ENCODE results near the gene PNLIPRP1.

PNLIPRP1 gene

GRCh38 chr10:116590590-116591444 is at the start of gene PNLIPRP1:
Gene PNLIPRP1, plus strand, starts transcription at chr10:116590959. Its CDS starts 171 bp downstream, at chr10:116591130.
- no CpG with 5 or more reads among the region's 9 CpGs for WGBS (ENCODE audit: insufficient coverage, insufficient read length)
- H3K4me3 ChIP-seq (ENCODE audit: low read length), result no peak within 1 kb of the TSS
- H3K9me3 ChIP-seq (ENCODE audit: control insufficient read depth, insufficient read depth, low read length), result no peaks in the 10 kb centered on the region
- no peaks in the 10 kb centered on the region for H3K36me3 ChIP-seq (ENCODE audit: control insufficient read depth, insufficient read depth, low read length)
- DNase-seq (ENCODE audit: low read depth, low spot score), result no peak
- H3K27ac ChIP-seq (ENCODE audit: low read length), result no peak within 1 kb of the TSS
- H3K4me1 ChIP-seq (ENCODE audit: control insufficient read depth, insufficient read depth, low read length), result no peaks in the 10 kb centered on the region
- H3K27me3 ChIP-seq (ENCODE audit: control insufficient read depth, insufficient read depth, low read length), result no peaks in the 10 kb centered on the region

GRCh38 chr10:116542007-116542677 is 48.6 kb upstream of the PNLIPRP1 start:
- Histone ChIP-seq H3K4me3 (ENCODE audit: low read length) (no peak overlapping the region), H3K4me1 (ENCODE audit: control insufficient read depth, insufficient read depth, low read length) (no peaks in the 10 kb centered on the region), H3K27ac (ENCODE audit: low read length) (no peak overlapping the region), H3K36me3 (ENCODE audit: control insufficient read depth, insufficient read depth, low read length) (no peaks in the 10 kb centered on the region), H3K27me3 (ENCODE audit: control insufficient read depth, insufficient read depth, low read length) (no peaks in the 10 kb centered on the region), H3K9me3 (ENCODE audit: control insufficient read depth, insufficient read depth, low read length) (no peaks in the 10 kb centered on the region)
- DNase-seq (ENCODE audit: low read depth, low spot score), result no peak

GRCh38 chr10:116545122-116545521 is 45.6 kb upstream of the PNLIPRP1 start:
- DNase-seq (ENCODE audit: low read depth, low spot score), result no peak
- no CpG with 5 or more reads among the region's 1 CpG for WGBS (ENCODE audit: insufficient coverage, insufficient read length)

GRCh38 chr10:116545756-116546155 is 45.0 kb upstream of the PNLIPRP1 start, which contains the start of gene PNLIP:
Gene PNLIP, plus strand, starts transcription at chr10:116545931. Its CDS starts 162 bp downstream, at chr10:116546093.
- Histone ChIP-seq H3K36me3 (ENCODE audit: control insufficient read depth, insufficient read depth, low read length) (no peaks in the 10 kb centered on the region), H3K4me3 (ENCODE audit: low read length) (no peak within 1 kb of the TSS), H3K9me3 (ENCODE audit: control insufficient read depth, insufficient read depth, low read length) (no peaks in the 10 kb centered on the region), H3K27me3 (ENCODE audit: control insufficient read depth, insufficient read depth, low read length) (no peaks in the 10 kb centered on the region), H3K4me1 (ENCODE audit: control insufficient read depth, insufficient read depth, low read length) (no peaks in the 10 kb centered on the region), H3K27ac (ENCODE audit: low read length) (no peak within 1 kb of the TSS)
- no CpG with 5 or more reads among the region's 8 CpGs for WGBS (ENCODE audit: insufficient coverage, insufficient read length)
- DNase-seq (ENCODE audit: low read depth, low spot score), result no peak

More at GRCh38 chr10:116545122-116545521, 45.6 kb upstream of the PNLIPRP1 start:
- Histone ChIP-seq H3K27ac (ENCODE audit: low read length) (no peak overlapping the region), H3K4me1 (ENCODE audit: control insufficient read depth, insufficient read depth, low read length) (no peaks in the 10 kb centered on the region), H3K4me3 (ENCODE audit: low read length) (no peak overlapping the region), H3K9me3 (ENCODE audit: control insufficient read depth, insufficient read depth, low read length) (no peaks in the 10 kb centered on the region), H3K27me3 (ENCODE audit: control insufficient read depth, insufficient read depth, low read length) (no peaks in the 10 kb centered on the region), H3K36me3 (ENCODE audit: control insufficient read depth, insufficient read depth, low read length) (no peaks in the 10 kb centered on the region)

- DNase-seq (ENCODE audit: low read depth, low spot score), result no peak
- no peak overlapping the region for H3K27ac ChIP-seq (ENCODE audit: low read length)
- no peaks in the 10 kb centered on the region for H3K9me3 ChIP-seq (ENCODE audit: control insufficient read depth, insufficient read depth, low read length)
- H3K27me3 ChIP-seq (ENCODE audit: control insufficient read depth, insufficient read depth, low read length), result no peaks in the 10 kb centered on the region
- no CpG with 5 or more reads among the region's 5 CpGs for WGBS (ENCODE audit: insufficient coverage, insufficient read length)
- no peaks in the 10 kb centered on the region for H3K36me3 ChIP-seq (ENCODE audit: control insufficient read depth, insufficient read depth, low read length)
- no peak overlapping the region for H3K4me3 ChIP-seq (ENCODE audit: low read length)
- H3K4me1 ChIP-seq (ENCODE audit: control insufficient read depth, insufficient read depth, low read length), result no peaks in the 10 kb centered on the region
Measured at GRCh38 chr10:116548301-116548700, 42.5 kb upstream of the PNLIPRP1 start.

- Histone ChIP-seq H3K36me3 (ENCODE audit: control insufficient read depth, insufficient read depth, low read length) (no peaks in the 10 kb centered on the region), H3K4me1 (ENCODE audit: control insufficient read depth, insufficient read depth, low read length) (peaks cover 2% of the 10 kb centered on the region; the same call in 1 of the 2 replicates), H3K9me3 (ENCODE audit: control insufficient read depth, insufficient read depth, low read length) (no peaks in the 10 kb centered on the region), H3K27ac (ENCODE audit: low read length) (no peak overlapping the region), H3K27me3 (ENCODE audit: control insufficient read depth, insufficient read depth, low read length) (no peaks in the 10 kb centered on the region; the same call in 1 of the 2 replicates), H3K4me3 (ENCODE audit: low read length) (no peak overlapping the region)
- WGBS (ENCODE audit: insufficient coverage, insufficient read length), result no CpG with 5 or more reads among the region's 13 CpGs
- DNase-seq (ENCODE audit: low read depth, low spot score), result no peak
Measured at GRCh38 chr10:116553378-116553980, 37.3 kb upstream of the PNLIPRP1 start.

GRCh38 chr10:116554628-116555027 is 36.1 kb upstream of the PNLIPRP1 start:
- Histone ChIP-seq H3K9me3 (ENCODE audit: control insufficient read depth, insufficient read depth, low read length) (no peaks in the 10 kb centered on the region), H3K36me3 (ENCODE audit: control insufficient read depth, insufficient read depth, low read length) (no peaks in the 10 kb centered on the region), H3K27ac (ENCODE audit: low read length) (no peak overlapping the region), H3K4me3 (ENCODE audit: low read length) (no peak overlapping the region), H3K4me1 (ENCODE audit: control insufficient read depth, insufficient read depth, low read length) (peaks cover 2% of the 10 kb centered on the region; the same call in 1 of the 2 replicates), H3K27me3 (ENCODE audit: control insufficient read depth, insufficient read depth, low read length) (no peaks in the 10 kb centered on the region; the same call in 1 of the 2 replicates)
- WGBS (ENCODE audit: insufficient coverage, insufficient read length), result no CpG with 5 or more reads among the region's 5 CpGs
- no peak for DNase-seq (ENCODE audit: low read depth, low spot score)

GRCh38 chr10:116555880-116556279 is 34.9 kb upstream of the PNLIPRP1 start:
- no peak for DNase-seq (ENCODE audit: low read depth, low spot score)
- Histone ChIP-seq H3K27me3 (ENCODE audit: control insufficient read depth, insufficient read depth, low read length) (no peaks in the 10 kb centered on the region; the same call in 1 of the 2 replicates), H3K36me3 (ENCODE audit: control insufficient read depth, insufficient read depth, low read length) (no peaks in the 10 kb centered on the region), H3K27ac (ENCODE audit: low read length) (no peak overlapping the region), H3K9me3 (ENCODE audit: control insufficient read depth, insufficient read depth, low read length) (no peaks in the 10 kb centered on the region), H3K4me3 (ENCODE audit: low read length) (no peak overlapping the region), H3K4me1 (ENCODE audit: control insufficient read depth, insufficient read depth, low read length) (peaks cover 2% of the 10 kb centered on the region; the same call in 1 of the 2 replicates)
- WGBS (ENCODE audit: insufficient coverage, insufficient read length), result no CpG with 5 or more reads among the region's 6 CpGs

- WGBS (ENCODE audit: insufficient coverage, insufficient read length), result no CpG with 5 or more reads among the region's 5 CpGs
- no peaks in the 10 kb centered on the region for H3K36me3 ChIP-seq (ENCODE audit: control insufficient read depth, insufficient read depth, low read length)
- peaks cover 2% of the 10 kb centered on the region; the same call in 1 of the 2 replicates for H3K4me1 ChIP-seq (ENCODE audit: control insufficient read depth, insufficient read depth, low read length)
Measured at GRCh38 chr10:116557305-116557880, 33.4 kb upstream of the PNLIPRP1 start.

GRCh38 chr10:116565534-116565933 is 25.2 kb upstream of the PNLIPRP1 start:
- no peak for DNase-seq (ENCODE audit: low read depth, low spot score)
- WGBS (ENCODE audit: insufficient coverage, insufficient read length), result no CpG with 5 or more reads among the region's 8 CpGs
- no peaks in the 10 kb centered on the region for H3K36me3 ChIP-seq (ENCODE audit: control insufficient read depth, insufficient read depth, low read length)
- no peaks in the 10 kb centered on the region for H3K9me3 ChIP-seq (ENCODE audit: control insufficient read depth, insufficient read depth, low read length)
- no peak overlapping the region for H3K4me3 ChIP-seq (ENCODE audit: low read length)
- no peaks in the 10 kb centered on the region for H3K4me1 ChIP-seq (ENCODE audit: control insufficient read depth, insufficient read depth, low read length)
- no peak overlapping the region for H3K27ac ChIP-seq (ENCODE audit: low read length)
- H3K27me3 ChIP-seq (ENCODE audit: control insufficient read depth, insufficient read depth, low read length), result no peaks in the 10 kb centered on the region

More at GRCh38 chr10:116557305-116557880, 33.4 kb upstream of the PNLIPRP1 start:
- Histone ChIP-seq H3K27me3 (ENCODE audit: control insufficient read depth, insufficient read depth, low read length) (no peaks in the 10 kb centered on the region; the same call in 1 of the 2 replicates), H3K9me3 (ENCODE audit: control insufficient read depth, insufficient read depth, low read length) (no peaks in the 10 kb centered on the region), H3K27ac (ENCODE audit: low read length) (no peak overlapping the region), H3K4me3 (ENCODE audit: low read length) (no peak overlapping the region)
- DNase-seq (ENCODE audit: low read depth, low spot score), result no peak
